T-helper 2 cell treated with Interferon-gamma antibody and Interleukin-4, amounts not matched to agents 100 ng/mL and 5 ng/mL, for 36 hours (primary cell): Measurements from ENCODE around the gene FRMPD2. TPM values are rescaled to one million over a fixed set of nuclear protein-coding genes. Genes with fewer than 3 reads are reported as not detected.
"Not testable (repeated sequence)": the region's sequence is repeated elsewhere in the genome, so short reads cannot be mapped to it uniquely, and the experiment has no call there.

Experiments used
- intact Hi-C: fragments of 100-400 bp; cut with micrococcal nuclease; formaldehyde crosslinking; loops from one replicate; pipeline ENCODE4 v1.15.1; 2023
- total RNA-seq: library from RNA; stranded (reverse); gene quantifications from 2 replicates; pipeline ENCODE4 v1.2.3, GENCODE V29; 2022

Gene FRMPD2
- total RNA-seq, 1 donor from 2014 or later = not detected

GRCh38 chr10:48143721-48144642, 130.5 kb downstream of the FRMPD2 start:
- intact Hi-C loops = not testable (repeated sequence)

DNA sequence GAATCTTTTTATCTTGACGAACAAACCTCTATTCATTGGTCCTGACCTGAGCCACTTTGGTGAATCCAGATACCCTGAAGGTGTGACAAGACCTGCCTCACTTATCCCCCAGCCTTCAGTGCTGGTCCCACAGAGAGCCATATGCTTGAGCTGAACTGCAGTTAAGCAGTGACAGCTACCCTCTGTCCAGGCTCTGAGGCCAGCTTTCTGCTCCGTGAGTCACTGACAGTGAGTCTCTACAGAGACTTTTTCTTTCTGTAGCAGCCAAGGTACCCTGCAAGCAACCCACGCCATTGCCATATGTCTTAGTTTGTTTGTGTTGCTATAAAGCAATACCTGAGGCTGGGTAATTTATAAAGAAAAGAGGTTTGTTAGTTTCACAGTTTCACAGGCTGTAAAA, 133.5 kb downstream of the FRMPD2 start:
- intact Hi-C loops = not testable (repeated sequence)

- intact Hi-C loops = not testable (repeated sequence)
Observed at GRCh38 chr10:48139953-48140850, 134.3 kb downstream of the FRMPD2 start.

GRCh38 chr10:48128954-48129353, 145.5 kb downstream of the FRMPD2 start:
- intact Hi-C loops = not testable (repeated sequence)

DNA sequence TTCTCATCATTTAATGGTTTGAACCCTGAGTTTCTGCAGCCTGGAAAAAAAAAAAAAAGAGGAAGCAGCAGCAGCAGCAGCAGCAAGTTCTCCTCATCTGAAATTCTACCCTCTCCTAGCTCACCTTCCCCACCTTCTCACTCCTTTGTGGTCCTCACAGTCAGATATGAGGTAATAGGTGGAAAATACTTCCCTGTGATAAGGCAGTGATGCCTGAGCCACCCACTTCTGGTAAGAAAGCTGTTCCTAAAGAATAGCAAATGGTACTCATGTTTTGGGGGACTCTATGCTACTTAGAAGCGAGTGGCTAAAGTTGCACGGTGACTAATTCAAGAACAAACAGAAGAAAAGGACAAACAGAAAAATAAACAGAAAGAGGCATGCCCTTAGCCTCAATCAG, 148.2 kb downstream of the FRMPD2 start:
- intact Hi-C loops = not testable (repeated sequence)

DNA sequence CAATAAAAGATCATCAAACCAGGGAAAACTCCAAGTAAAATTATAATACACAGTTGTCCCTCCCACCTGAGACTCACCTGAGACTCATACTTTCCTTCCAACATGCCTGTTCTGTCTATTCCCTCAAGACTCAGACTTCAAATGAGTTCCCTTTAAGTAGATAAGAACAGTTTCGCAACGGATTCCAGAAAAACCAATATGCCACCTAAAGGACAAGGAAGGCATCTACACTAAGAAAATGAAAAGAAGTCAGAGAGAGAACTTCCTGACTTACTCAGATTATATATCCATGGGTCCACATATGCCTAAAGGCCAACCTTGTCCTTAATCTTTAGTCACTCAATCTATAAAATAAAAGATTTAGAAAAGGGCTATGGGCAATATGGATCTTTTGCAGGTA, 148.9 kb downstream of the FRMPD2 start:
- intact Hi-C loops = not testable (repeated sequence)

- intact Hi-C loops = not testable (repeated sequence)
Observed at GRCh38 chr10:48122618-48123017, 151.9 kb downstream of the FRMPD2 start.

DNA sequence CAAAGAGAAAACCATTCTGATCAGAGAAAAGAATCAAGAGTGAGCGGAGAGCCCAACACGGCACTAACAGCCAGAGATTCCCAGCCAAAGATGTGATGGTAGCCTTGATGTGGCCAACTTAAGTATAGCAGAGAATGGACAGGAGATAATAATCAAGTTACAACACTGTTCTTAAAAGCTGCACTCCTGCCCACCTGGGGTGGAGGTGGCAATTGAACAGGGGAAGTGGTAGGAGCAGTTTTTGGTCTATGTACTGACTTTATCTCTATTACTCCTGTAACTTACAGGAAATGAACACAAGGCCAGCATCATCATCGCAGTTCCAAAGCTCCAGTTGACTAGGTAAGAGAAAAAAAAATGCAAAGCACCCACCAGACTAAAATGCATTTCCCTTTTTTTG, 164.2 kb downstream of the FRMPD2 start:
- intact Hi-C loops = not testable (repeated sequence)

Other genes starting within 250 kb of the FRMPD2 start
- 49.8 and 50.5 TPM in 2 replicates for gene MAPK8, start 32.0 kb upstream of the FRMPD2 start, total RNA-seq